H1 (cell line): ENCODE measurements around the gene UVSSA. TPM values are rescaled to one million over a fixed set of nuclear protein-coding genes. Genes with fewer than 3 reads are reported as not detected.

Experiments used
- BCL11A ChIP-seq, 2 experiments: IDR thresholded peaks; one replicate each; pipeline ENCODE4 v1.6.1; 2011; ENCODE audit warnings: low read depth in 2 of 2, low read length in 2 of 2, mild to moderate bottlenecking in 2 of 2
- CBX5 ChIP-seq: fragments of 300-800, 300-1000 bp; sonication (generic); IDR thresholded peaks from 2 replicates; pipeline ENCODE4 v1.7.1; 2016; ENCODE audit warnings: antibody characterized with exemption, low read length, low read depth
- CHD1 ChIP-seq: IDR thresholded peaks from 2 replicates; pipeline ENCODE4 v1.6.1; 2012; ENCODE audit warnings: low read depth, low read length, improper control_type of control experiment
- SAP30 ChIP-seq: fragments of 300-600 bp; sonication (generic); IDR thresholded peaks from 2 replicates; pipeline ENCODE4 v1.7.1; 2012; ENCODE audit warnings: low read length, moderate library complexity, mild to moderate bottlenecking, inconsistent platforms; ENCODE audit not compliant: insufficient read depth, insufficient replicate concordance
- SP2 ChIP-seq: IDR thresholded peaks from 2 replicates; pipeline ENCODE4 v1.6.1; 2012; ENCODE audit warnings: mild to moderate bottlenecking, low read length, inconsistent platforms
- polyA plus RNA-seq, 7 experiments: library from polyadenylated mRNA; depleted of rRNA in 3 of 7; stranded (reverse) in 5 of 7; unstranded in 2 of 7; fragments of >200 nt in 5 of 7; fragments of 200-250 nt in 2 of 7; gene quantifications; 1 replicate in 5 of 7; 2 replicates in 1 of 7; 4 replicates in 1 of 7; pipeline versions ENCODE4 v1.2.1 to v1.2.3, GENCODE V29; 2011 to 2013; ENCODE audit warnings: missing spikeins in 2 of 7, mixed read lengths in 2 of 7
- total RNA-seq: library from RNA; stranded (reverse); fragmentation: NEBNext Ultra II Directional; extraction: Animal tissue kit (Norgen Biotek cat#: 25700); gene quantifications from 2 replicates; pipeline ENCODE4 v1.2.1, GENCODE V29; 2021

The UVSSA gene
- total and polyA plus RNA-seq, 2 of the 8 experiments (the other 6 are each of a cell fraction or from before 2014, with no cell fraction given), result 14.5 to 19.4 TPM

DNA sequence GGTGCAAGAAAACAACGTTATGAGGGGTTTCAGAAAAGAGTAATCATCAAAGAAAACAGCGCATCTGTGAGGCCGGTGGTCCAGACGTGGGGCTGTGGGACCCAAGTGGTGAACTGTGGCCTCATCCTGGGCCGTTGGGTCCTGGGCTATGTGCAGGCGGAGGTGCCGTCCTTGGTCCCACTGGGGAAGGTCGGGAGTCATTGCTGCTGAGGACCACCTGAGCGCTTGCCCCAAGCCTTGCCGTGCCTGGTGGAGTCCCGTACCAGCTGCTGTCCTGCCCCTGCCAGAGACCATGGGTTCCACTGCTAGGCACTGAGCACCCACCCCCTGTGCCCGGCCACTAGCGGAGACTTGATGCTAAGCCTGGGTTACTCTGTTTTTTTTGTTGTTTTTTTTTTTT is 25.5 kb upstream of the UVSSA start (continued):
- TF ChIP-seq CBX5 (no peak), SAP30 (no peak), BCL11A (IDR thresholded peaks at IDR 0.05; ENCODE audit: low read depth in 2 of 2, low read length in 2 of 2) (no peak), CHD1 (no peak), SP2 (no peak)
